HEK293 (cell line): ENCODE data around the gene CRK.

Source experiments
- CTCF ChIA-PET: fragments of 350-600 bp; formaldehyde crosslinking; extraction: SDS; loops from one replicate; lab custom pipeline; 2021; ENCODE audit warnings: antibody characterized with exemption; lab: Yijun Ruan, JAX
- POLR2A ChIA-PET: fragments of 300-600 bp; formaldehyde crosslinking; extraction: SDS; loops from one replicate; lab custom pipeline; 2020; ENCODE audit warnings: antibody characterized with exemption, inconsistent platforms; lab: Yijun Ruan, JAX
- H3K27ac ChIP-seq: fragments of 200-500 bp; sonication (Bioruptor generic); 2 replicates; pipeline ENCODE4 v1.5.1; 2014; ENCODE audit warnings: low read depth, low read length, control low read depth, inconsistent platforms; ENCODE audit errors: extremely low read depth
- H3K36me3 ChIP-seq, 2 experiments: fragments of 200-500 bp in 1 of 2; sonication (Bioruptor generic) in 1 of 2; 1 replicate in 1 of 2; 2 replicates in 1 of 2; pipeline ENCODE4 v1.5.1; 2014 to 2017; ENCODE audit warnings: inconsistent platforms in 2 of 2, low read length in 2 of 2; ENCODE audit not compliant: control insufficient read depth in 2 of 2, insufficient read depth in 1 of 2
- H3K4me1 ChIP-seq: fragments of 200-500 bp; sonication (Bioruptor generic); 2 replicates; pipeline ENCODE4 v1.5.1; 2014; ENCODE audit warnings: mild to moderate bottlenecking, low read length, inconsistent platforms; ENCODE audit not compliant: control insufficient read depth, insufficient read depth
- H3K4me3 ChIP-seq: 2 replicates; pipeline ENCODE4 v1.5.1; 2011; ENCODE audit warnings: low read depth, mild to moderate bottlenecking, control low read depth, low read length, moderate library complexity
- H3K9me3 ChIP-seq: fragments of 200-500 bp; sonication (Bioruptor generic); 2 replicates; pipeline ENCODE4 v1.5.1; 2014; ENCODE audit warnings: low read depth, low read length, inconsistent platforms; ENCODE audit not compliant: control insufficient read depth, insufficient read depth
- BCL11A ChIP-seq: fragments of 450-650 bp; formaldehyde crosslinking; IDR thresholded peaks from 2 replicates; pipeline ENCODE4 v1.5.1; 2016; ENCODE audit warnings: low read depth, missing biosample characterization, missing genetic modification characterization
- KLF7 ChIP-seq: fragments of 450-650 bp; formaldehyde crosslinking; IDR thresholded peaks from 2 replicates; pipeline ENCODE4 v1.5.1; 2016; ENCODE audit warnings: missing biosample characterization, missing genetic modification characterization, borderline replicate concordance
- OSR2 ChIP-seq: fragments of 450-650 bp; formaldehyde crosslinking; IDR thresholded peaks from 2 replicates; pipeline ENCODE4 v1.5.1; 2016; ENCODE audit warnings: missing biosample characterization, missing genetic modification characterization
- PRDM4 ChIP-seq: fragments of 450-650 bp; formaldehyde crosslinking; IDR thresholded peaks from 2 replicates; pipeline ENCODE4 v1.5.1; 2017; ENCODE audit warnings: missing biosample characterization, missing genetic modification characterization
- PRDM6 ChIP-seq: fragments of 450-650 bp; formaldehyde crosslinking; IDR thresholded peaks from 2 replicates; pipeline ENCODE4 v1.5.1; 2017; ENCODE audit warnings: missing biosample characterization, missing genetic modification characterization
- SP7 ChIP-seq: fragments of 450-650 bp; formaldehyde crosslinking; IDR thresholded peaks from 2 replicates; pipeline ENCODE4 v1.5.1; 2016; ENCODE audit warnings: missing biosample characterization, missing genetic modification characterization
- ZFP3 ChIP-seq: fragments of 450-650 bp; formaldehyde crosslinking; IDR thresholded peaks from 2 replicates; pipeline ENCODE4 v1.5.1; 2016; ENCODE audit warnings: low read depth, missing biosample characterization, missing genetic modification characterization
- ZFP41 ChIP-seq: fragments of 450-650 bp; formaldehyde crosslinking; IDR thresholded peaks from 2 replicates; pipeline ENCODE4 v1.5.1; 2016; ENCODE audit warnings: missing biosample characterization, missing genetic modification characterization, borderline replicate concordance
- ZIC2 ChIP-seq: fragments of 450-650 bp; formaldehyde crosslinking; IDR thresholded peaks from 2 replicates; pipeline ENCODE4 v1.5.1; 2016; ENCODE audit warnings: missing biosample characterization, missing genetic modification characterization
- ZNF473 ChIP-seq: fragments of 450-650 bp; formaldehyde crosslinking; IDR thresholded peaks from 2 replicates; pipeline ENCODE4 v1.5.1; 2017; ENCODE audit warnings: missing biosample characterization, missing genetic modification characterization
- ZNF514 ChIP-seq: fragments of 450-650 bp; formaldehyde crosslinking; IDR thresholded peaks from 2 replicates; pipeline ENCODE4 v1.5.1; 2016; ENCODE audit warnings: missing biosample characterization, missing genetic modification characterization
- ZNF629 ChIP-seq: fragments of 450-650 bp; formaldehyde crosslinking; IDR thresholded peaks from 2 replicates; pipeline ENCODE4 v1.5.1; 2017; ENCODE audit warnings: missing biosample characterization, missing genetic modification characterization
- ZNF670 ChIP-seq: fragments of 450-650 bp; formaldehyde crosslinking; IDR thresholded peaks from 2 replicates; pipeline ENCODE4 v1.5.1; 2016; ENCODE audit warnings: missing biosample characterization, missing genetic modification characterization, low read depth
- ZNF704 ChIP-seq: fragments of 450-650 bp; formaldehyde crosslinking; IDR thresholded peaks from 2 replicates; pipeline ENCODE4 v1.5.1; 2016; ENCODE audit warnings: missing biosample characterization, missing genetic modification characterization
- TF ChIP-seq, protein P1 (sequence below): fragments of 450-650 bp; formaldehyde crosslinking; IDR thresholded peaks from 2 replicates; pipeline ENCODE4 v1.5.1; 2016; ENCODE audit warnings: missing biosample characterization, missing genetic modification characterization
- TF ChIP-seq, protein P2 (sequence below): fragments of 450-650 bp; formaldehyde crosslinking; IDR thresholded peaks from 2 replicates; pipeline ENCODE4 v1.5.1; 2017; ENCODE audit warnings: missing biosample characterization, missing genetic modification characterization
- TF ChIP-seq, protein P3 (sequence below): fragments of 450-650 bp; formaldehyde crosslinking; IDR thresholded peaks from 2 replicates; pipeline ENCODE4 v1.5.1; 2016; ENCODE audit warnings: missing biosample characterization, missing genetic modification characterization
- TF ChIP-seq, protein P4 (sequence below): fragments of 450-650 bp; formaldehyde crosslinking; IDR thresholded peaks from 2 replicates; pipeline ENCODE4 v1.5.1; 2016; ENCODE audit warnings: missing biosample characterization, missing genetic modification characterization
- TF ChIP-seq, protein P5 (sequence below): fragments of 450-650 bp; formaldehyde crosslinking; conservative IDR thresholded peaks from 2 replicates; pipeline ENCODE4 v1.5.1; 2016; ENCODE audit warnings: low read depth, missing biosample characterization, missing genetic modification characterization

CRK gene

GRCh38 chr17:1494203-1494602 lies 38.2 kb upstream of the CRK start:
- CTCF ChIA-PET, result interaction anchor here (0.9 to 1.0 kb wide), 2 partner anchors 19 to 129 kb away, joined by 3 to 5 read pairs; no protein-coding TSS in a partner anchor
- no peak for TF ChIP-seq ZNF514 (tag by site-specific recombination)
- TF ChIP-seq, protein P1, sequence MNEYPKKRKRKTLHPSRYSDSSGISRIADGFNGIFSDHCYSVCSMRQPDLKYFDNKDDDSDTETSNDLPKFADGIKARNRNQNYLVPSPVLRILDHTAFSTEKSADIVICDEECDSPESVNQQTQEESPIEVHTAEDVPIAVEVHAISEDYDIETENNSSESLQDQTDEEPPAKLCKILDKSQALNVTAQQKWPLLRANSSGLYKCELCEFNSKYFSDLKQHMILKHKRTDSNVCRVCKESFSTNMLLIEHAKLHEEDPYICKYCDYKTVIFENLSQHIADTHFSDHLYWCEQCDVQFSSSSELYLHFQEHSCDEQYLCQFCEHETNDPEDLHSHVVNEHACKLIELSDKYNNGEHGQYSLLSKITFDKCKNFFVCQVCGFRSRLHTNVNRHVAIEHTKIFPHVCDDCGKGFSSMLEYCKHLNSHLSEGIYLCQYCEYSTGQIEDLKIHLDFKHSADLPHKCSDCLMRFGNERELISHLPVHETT (tag by site-specific recombination), result no peak
- TF ChIP-seq ZIC2, result no peak
- TF ChIP-seq, protein P2, sequence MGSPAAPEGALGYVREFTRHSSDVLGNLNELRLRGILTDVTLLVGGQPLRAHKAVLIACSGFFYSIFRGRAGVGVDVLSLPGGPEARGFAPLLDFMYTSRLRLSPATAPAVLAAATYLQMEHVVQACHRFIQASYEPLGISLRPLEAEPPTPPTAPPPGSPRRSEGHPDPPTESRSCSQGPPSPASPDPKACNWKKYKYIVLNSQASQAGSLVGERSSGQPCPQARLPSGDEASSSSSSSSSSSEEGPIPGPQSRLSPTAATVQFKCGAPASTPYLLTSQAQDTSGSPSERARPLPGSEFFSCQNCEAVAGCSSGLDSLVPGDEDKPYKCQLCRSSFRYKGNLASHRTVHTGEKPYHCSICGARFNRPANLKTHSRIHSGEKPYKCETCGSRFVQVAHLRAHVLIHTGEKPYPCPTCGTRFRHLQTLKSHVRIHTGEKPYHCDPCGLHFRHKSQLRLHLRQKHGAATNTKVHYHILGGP (tag by site-specific recombination), result no peak
- TF ChIP-seq ZFP3 (tag by site-specific recombination), result no peak
- no peak for TF ChIP-seq SP7 (tag by site-specific recombination)
- TF ChIP-seq PRDM6 (tag by site-specific recombination), result no peak
- no peak for TF ChIP-seq PRDM4 (tag by site-specific recombination)
- no peak for TF ChIP-seq BCL11A (tag by site-specific recombination)
- no peak for TF ChIP-seq ZNF629 (tag by site-specific recombination)
- no peak for TF ChIP-seq ZNF473
- no peak for TF ChIP-seq ZNF670 (tag by site-specific recombination)
- TF ChIP-seq, protein P3, sequence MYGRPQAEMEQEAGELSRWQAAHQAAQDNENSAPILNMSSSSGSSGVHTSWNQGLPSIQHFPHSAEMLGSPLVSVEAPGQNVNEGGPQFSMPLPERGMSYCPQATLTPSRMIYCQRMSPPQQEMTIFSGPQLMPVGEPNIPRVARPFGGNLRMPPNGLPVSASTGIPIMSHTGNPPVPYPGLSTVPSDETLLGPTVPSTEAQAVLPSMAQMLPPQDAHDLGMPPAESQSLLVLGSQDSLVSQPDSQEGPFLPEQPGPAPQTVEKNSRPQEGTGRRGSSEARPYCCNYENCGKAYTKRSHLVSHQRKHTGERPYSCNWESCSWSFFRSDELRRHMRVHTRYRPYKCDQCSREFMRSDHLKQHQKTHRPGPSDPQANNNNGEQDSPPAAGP, result no peak
- TF ChIP-seq, protein P4, sequence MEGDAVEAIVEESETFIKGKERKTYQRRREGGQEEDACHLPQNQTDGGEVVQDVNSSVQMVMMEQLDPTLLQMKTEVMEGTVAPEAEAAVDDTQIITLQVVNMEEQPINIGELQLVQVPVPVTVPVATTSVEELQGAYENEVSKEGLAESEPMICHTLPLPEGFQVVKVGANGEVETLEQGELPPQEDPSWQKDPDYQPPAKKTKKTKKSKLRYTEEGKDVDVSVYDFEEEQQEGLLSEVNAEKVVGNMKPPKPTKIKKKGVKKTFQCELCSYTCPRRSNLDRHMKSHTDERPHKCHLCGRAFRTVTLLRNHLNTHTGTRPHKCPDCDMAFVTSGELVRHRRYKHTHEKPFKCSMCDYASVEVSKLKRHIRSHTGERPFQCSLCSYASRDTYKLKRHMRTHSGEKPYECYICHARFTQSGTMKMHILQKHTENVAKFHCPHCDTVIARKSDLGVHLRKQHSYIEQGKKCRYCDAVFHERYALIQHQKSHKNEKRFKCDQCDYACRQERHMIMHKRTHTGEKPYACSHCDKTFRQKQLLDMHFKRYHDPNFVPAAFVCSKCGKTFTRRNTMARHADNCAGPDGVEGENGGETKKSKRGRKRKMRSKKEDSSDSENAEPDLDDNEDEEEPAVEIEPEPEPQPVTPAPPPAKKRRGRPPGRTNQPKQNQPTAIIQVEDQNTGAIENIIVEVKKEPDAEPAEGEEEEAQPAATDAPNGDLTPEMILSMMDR (tag by site-specific recombination), result no peak
- no peak for TF ChIP-seq ZNF704 (tag by site-specific recombination)
- TF ChIP-seq, protein P5, sequence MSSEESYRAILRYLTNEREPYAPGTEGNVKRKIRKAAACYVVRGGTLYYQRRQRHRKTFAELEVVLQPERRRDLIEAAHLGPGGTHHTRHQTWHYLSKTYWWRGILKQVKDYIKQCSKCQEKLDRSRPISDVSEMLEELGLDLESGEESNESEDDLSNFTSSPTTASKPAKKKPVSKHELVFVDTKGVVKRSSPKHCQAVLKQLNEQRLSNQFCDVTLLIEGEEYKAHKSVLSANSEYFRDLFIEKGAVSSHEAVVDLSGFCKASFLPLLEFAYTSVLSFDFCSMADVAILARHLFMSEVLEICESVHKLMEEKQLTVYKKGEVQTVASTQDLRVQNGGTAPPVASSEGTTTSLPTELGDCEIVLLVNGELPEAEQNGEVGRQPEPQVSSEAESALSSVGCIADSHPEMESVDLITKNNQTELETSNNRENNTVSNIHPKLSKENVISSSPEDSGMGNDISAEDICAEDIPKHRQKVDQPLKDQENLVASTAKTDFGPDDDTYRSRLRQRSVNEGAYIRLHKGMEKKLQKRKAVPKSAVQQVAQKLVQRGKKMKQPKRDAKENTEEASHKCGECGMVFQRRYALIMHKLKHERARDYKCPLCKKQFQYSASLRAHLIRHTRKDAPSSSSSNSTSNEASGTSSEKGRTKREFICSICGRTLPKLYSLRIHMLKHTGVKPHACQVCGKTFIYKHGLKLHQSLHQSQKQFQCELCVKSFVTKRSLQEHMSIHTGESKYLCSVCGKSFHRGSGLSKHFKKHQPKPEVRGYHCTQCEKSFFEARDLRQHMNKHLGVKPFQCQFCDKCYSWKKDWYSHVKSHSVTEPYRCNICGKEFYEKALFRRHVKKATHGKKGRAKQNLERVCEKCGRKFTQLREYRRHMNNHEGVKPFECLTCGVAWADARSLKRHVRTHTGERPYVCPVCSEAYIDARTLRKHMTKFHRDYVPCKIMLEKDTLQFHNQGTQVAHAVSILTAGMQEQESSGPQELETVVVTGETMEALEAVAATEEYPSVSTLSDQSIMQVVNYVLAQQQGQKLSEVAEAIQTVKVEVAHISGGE, result no peak
- TF ChIP-seq OSR2, result no peak
- TF ChIP-seq ZFP41 (tag by site-specific recombination), result no peak
- TF ChIP-seq KLF7, result no peak
- peaks cover 0 to 45% of the 10 kb centered on the region in 2 experiments; a peak in 2 of 3 replicates for H3K36me3 ChIP-seq
- H3K9me3 ChIP-seq, result no peaks in the 10 kb centered on the region
- H3K4me3 ChIP-seq, result no peak overlapping the region
- H3K27ac ChIP-seq, result no peak overlapping the region
- H3K4me1 ChIP-seq, result 0 out of 2 replicates have a peak, but pooled peaks cover 3% of the 10 kb centered on the region
- POLR2A ChIA-PET, result interaction anchor here (0.7 to 2.1 kb wide), 2 partner anchors 8 to 22 kb away, joined by 3 to 8 read pairs; partner anchors contain the start of gene INPP5K
